ENCODE results near the gene EFNA5. TPM values are rescaled to one million over a fixed set of nuclear protein-coding genes. Genes with fewer than 3 reads are reported as not detected.

EFNA5 gene
- total RNA-seq, 1 experiment from 2014 or later: 0.22 TPM

DNA sequence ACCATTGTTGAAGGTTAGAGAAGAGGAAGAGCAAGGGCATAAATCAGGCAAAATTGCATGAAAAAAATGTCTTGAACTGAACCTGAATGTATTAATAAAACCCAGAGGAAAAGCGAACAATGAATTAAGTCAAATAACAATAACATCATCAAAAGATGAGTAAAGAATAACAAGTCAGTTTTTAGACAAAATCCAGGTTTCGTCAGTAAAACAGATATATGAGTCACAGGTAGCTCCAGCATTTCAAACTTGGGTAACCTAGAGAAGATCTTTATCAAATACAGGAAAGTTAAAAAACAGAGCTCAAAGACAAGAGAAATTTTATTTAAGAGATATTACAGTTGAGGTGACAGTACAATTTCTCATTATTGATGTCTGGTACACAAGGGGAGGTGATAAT, 332.4 kb downstream of the EFNA5 start:
- Histone ChIP-seq H3K4me1 (ENCODE audit: control insufficient read depth in 1 of 2, insufficient read depth in 2 of 2, low read length in 2 of 2) (peaks cover 0 to 11% of the 10 kb centered on the region in 2 experiments; a peak in 2 of 4 replicates), H3K9ac (ENCODE audit: low read length) (no peak overlapping the region), H3K27me3 (ENCODE audit: insufficient read depth, low read length) (no peaks in the 10 kb centered on the region), H3K4me2 (ENCODE audit: low read length) (no peak overlapping the region), H2AFZ (ENCODE audit: low read depth, low read length, poor library complexity, severe bottlenecking) (no peak overlapping the region), H3K9me2 (ENCODE audit: insufficient read depth) (0 out of 2 replicates have a peak, but pooled peaks cover 2% of the 10 kb centered on the region), H3K27ac (ENCODE audit: low read depth, low read length) (no peak overlapping the region), H3K79me2 (ENCODE audit: insufficient read depth, low read length) (no peaks in the 10 kb centered on the region), H3K36me3 (ENCODE audit: control insufficient read depth in 1 of 2, insufficient read depth in 2 of 2, low read length in 2 of 2) (no peaks in the 10 kb centered on the region), H3K9me3 (ENCODE audit: control insufficient read depth in 1 of 2, insufficient read depth in 1 of 2, low read depth in 1 of 2, low read length in 2 of 2) (no peaks in the 10 kb centered on the region), H4K20me1 (ENCODE audit: insufficient read depth) (no peaks in the 10 kb centered on the region), H3K4me3 (replicated peaks in 1 of 2; ENCODE audit: low read depth in 1 of 2, low read length in 2 of 2) (no peak overlapping the region)
- ChIA-PET POLR2A (no interaction called here), RAD21 (ENCODE audit: low non-redundant PET in 1 of 2, low total read pairs in 2 of 2, uncharacterized antibody in 2 of 2, unreplicated experiment in 2 of 2) (no interaction called here), CTCF (no interaction called here)
- ATAC-seq (no peak), DNase-seq (ENCODE audit: low read depth, low spot score) (no peak)
- no TSS peak for BruUV-seq (replicated peaks)
- intact Hi-C loops (cut with micrococcal nuclease): no loop called here
- TF ChIP-seq TCF7L2 (IDR thresholded peaks at IDR 0.05; ENCODE audit: borderline replicate concordance, extremely low read depth, insufficient read depth, insufficient read length): no peak
- TF ChIP-seq FOSL1 (IDR thresholded peaks at IDR 0.05; ENCODE audit: low read depth): no peak
- TF ChIP-seq ZFX (IDR thresholded peaks at IDR 0.05): no peak
- no peak for TF ChIP-seq POLR2A (IDR thresholded peaks at IDR 0.05; ENCODE audit: borderline replicate concordance, extremely low read depth, insufficient read depth, insufficient read length)
- TF ChIP-seq ELF1 (IDR thresholded peaks at IDR 0.05; ENCODE audit: borderline replicate concordance, low read depth): no peak
- TF ChIP-seq ZNF274 (IDR thresholded peaks at IDR 0.05; ENCODE audit: low read depth, low read length): no peak
- no peak for TF ChIP-seq EZH2 (IDR thresholded peaks at IDR 0.05)
- no peak for TF ChIP-seq SRF (IDR thresholded peaks at IDR 0.05; ENCODE audit: low read depth)
- no peak for TF ChIP-seq EZH2phosphoT487 (IDR thresholded peaks at IDR 0.05; ENCODE audit: borderline replicate concordance)
- no peak for TF ChIP-seq CBX3 (IDR thresholded peaks at IDR 0.05; ENCODE audit: low read depth)
- no peak for TF ChIP-seq JUND (IDR thresholded peaks at IDR 0.05)
- TF ChIP-seq, protein P1, sequence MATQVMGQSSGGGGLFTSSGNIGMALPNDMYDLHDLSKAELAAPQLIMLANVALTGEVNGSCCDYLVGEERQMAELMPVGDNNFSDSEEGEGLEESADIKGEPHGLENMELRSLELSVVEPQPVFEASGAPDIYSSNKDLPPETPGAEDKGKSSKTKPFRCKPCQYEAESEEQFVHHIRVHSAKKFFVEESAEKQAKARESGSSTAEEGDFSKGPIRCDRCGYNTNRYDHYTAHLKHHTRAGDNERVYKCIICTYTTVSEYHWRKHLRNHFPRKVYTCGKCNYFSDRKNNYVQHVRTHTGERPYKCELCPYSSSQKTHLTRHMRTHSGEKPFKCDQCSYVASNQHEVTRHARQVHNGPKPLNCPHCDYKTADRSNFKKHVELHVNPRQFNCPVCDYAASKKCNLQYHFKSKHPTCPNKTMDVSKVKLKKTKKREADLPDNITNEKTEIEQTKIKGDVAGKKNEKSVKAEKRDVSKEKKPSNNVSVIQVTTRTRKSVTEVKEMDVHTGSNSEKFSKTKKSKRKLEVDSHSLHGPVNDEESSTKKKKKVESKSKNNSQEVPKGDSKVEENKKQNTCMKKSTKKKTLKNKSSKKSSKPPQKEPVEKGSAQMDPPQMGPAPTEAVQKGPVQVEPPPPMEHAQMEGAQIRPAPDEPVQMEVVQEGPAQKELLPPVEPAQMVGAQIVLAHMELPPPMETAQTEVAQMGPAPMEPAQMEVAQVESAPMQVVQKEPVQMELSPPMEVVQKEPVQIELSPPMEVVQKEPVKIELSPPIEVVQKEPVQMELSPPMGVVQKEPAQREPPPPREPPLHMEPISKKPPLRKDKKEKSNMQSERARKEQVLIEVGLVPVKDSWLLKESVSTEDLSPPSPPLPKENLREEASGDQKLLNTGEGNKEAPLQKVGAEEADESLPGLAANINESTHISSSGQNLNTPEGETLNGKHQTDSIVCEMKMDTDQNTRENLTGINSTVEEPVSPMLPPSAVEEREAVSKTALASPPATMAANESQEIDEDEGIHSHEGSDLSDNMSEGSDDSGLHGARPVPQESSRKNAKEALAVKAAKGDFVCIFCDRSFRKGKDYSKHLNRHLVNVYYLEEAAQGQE (IDR thresholded peaks at IDR 0.05; ENCODE audit: low read depth): no peak
- TF ChIP-seq SP1 (IDR thresholded peaks at IDR 0.05; ENCODE audit: low read depth): no peak
- TF ChIP-seq POLR2AphosphoS5 (IDR thresholded peaks at IDR 0.05; ENCODE audit: low read depth, low read length): no peak
- TF ChIP-seq, protein P2, sequence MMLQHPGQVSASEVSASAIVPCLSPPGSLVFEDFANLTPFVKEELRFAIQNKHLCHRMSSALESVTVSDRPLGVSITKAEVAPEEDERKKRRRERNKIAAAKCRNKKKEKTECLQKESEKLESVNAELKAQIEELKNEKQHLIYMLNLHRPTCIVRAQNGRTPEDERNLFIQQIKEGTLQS (IDR thresholded peaks at IDR 0.05): no peak
- TF ChIP-seq, protein P3, sequence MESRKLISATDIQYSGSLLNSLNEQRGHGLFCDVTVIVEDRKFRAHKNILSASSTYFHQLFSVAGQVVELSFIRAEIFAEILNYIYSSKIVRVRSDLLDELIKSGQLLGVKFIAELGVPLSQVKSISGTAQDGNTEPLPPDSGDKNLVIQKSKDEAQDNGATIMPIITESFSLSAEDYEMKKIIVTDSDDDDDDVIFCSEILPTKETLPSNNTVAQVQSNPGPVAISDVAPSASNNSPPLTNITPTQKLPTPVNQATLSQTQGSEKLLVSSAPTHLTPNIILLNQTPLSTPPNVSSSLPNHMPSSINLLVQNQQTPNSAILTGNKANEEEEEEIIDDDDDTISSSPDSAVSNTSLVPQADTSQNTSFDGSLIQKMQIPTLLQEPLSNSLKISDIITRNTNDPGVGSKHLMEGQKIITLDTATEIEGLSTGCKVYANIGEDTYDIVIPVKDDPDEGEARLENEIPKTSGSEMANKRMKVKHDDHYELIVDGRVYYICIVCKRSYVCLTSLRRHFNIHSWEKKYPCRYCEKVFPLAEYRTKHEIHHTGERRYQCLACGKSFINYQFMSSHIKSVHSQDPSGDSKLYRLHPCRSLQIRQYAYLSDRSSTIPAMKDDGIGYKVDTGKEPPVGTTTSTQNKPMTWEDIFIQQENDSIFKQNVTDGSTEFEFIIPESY (IDR thresholded peaks at IDR 0.05; ENCODE audit: extremely low read depth, insufficient replicate concordance, low read length): no peak
